Liver (tissue), 9 donors: ENCODE results near the gene PLXNB1. TPM values are rescaled to one million over a fixed set of nuclear protein-coding genes. Genes with fewer than 3 reads are reported as not detected.

Experiments
- DNase-seq: peaks from one replicate; pipeline ENCODE4 v3.0.0-alpha.2; 2017; ENCODE audit warnings: low spot score
- H3K27ac ChIP-seq, 2 donors: one replicate each; pipeline ENCODE4 v1.7.0; 2013; ENCODE audit warnings: inconsistent platforms in 2 of 2, low read length in 2 of 2, control low read depth in 1 of 2, low read depth in 1 of 2, mild to moderate bottlenecking in 1 of 2
- H3K27me3 ChIP-seq, 4 donors: one replicate each; pipeline versions ENCODE4 v1.6.1 to v1.7.0; 2013; ENCODE audit warnings: low read length in 3 of 4, inconsistent platforms in 1 of 4, mild to moderate bottlenecking in 1 of 4, moderate library complexity in 1 of 4; ENCODE audit not compliant: control insufficient read depth in 4 of 4, insufficient read depth in 4 of 4
- H3K36me3 ChIP-seq, 4 donors: one replicate each; pipeline versions ENCODE4 v1.6.1 to v1.7.0; 2013; ENCODE audit warnings: low read length in 3 of 4, mild to moderate bottlenecking in 3 of 4, low read depth in 1 of 4, moderate library complexity in 1 of 4; ENCODE audit not compliant: control insufficient read depth in 4 of 4, insufficient read depth in 3 of 4
- H3K4me1 ChIP-seq, 4 donors: one replicate each; pipeline versions ENCODE4 v1.6.1 to v1.7.0; 2013; ENCODE audit warnings: low read length in 3 of 4, mild to moderate bottlenecking in 3 of 4, moderate library complexity in 1 of 4; ENCODE audit not compliant: control insufficient read depth in 4 of 4, insufficient read depth in 4 of 4
- H3K4me3 ChIP-seq, 3 donors: one replicate each; pipeline versions ENCODE4 v1.6.1 to v1.7.0; 2013; ENCODE audit warnings: low read length in 3 of 3, control low read depth in 1 of 3, low read depth in 1 of 3, mild to moderate bottlenecking in 1 of 3
- H3K9ac ChIP-seq, 2 donors: one replicate each; pipeline ENCODE4 v1.7.0; 2013; ENCODE audit warnings: low read length in 2 of 2, mild to moderate bottlenecking in 2 of 2, moderate library complexity in 2 of 2, control low read depth in 1 of 2, low read depth in 1 of 2
- H3K9me3 ChIP-seq, 4 donors: one replicate each; pipeline versions ENCODE4 v1.6.1 to v1.7.0; 2013; ENCODE audit warnings: low read length in 3 of 4; ENCODE audit not compliant: control insufficient read depth in 4 of 4
- ATF3 ChIP-seq: IDR thresholded peaks from 2 replicates; pipeline ENCODE4 v1.6.1; 2016; ENCODE audit warnings: antibody characterized with exemption
- CTCF ChIP-seq: fragments of 150-350 bp; IDR thresholded peaks from 2 replicates; pipeline ENCODE4 v1.5.1; 2017; ENCODE audit warnings: improper control_type of control experiment, low read depth, low read length; ENCODE audit not compliant: missing input control
- EGR1 ChIP-seq, 2 donors: IDR thresholded peaks; 2 replicates each; pipeline ENCODE4 v1.6.1; 2016 to 2018; ENCODE audit warnings: antibody characterized with exemption in 2 of 2, low read depth in 2 of 2
- FOXA1 ChIP-seq: IDR thresholded peaks from 2 replicates; pipeline ENCODE4 v1.6.1; 2016; ENCODE audit warnings: antibody characterized with exemption
- FOXA2 ChIP-seq: IDR thresholded peaks from 2 replicates; pipeline ENCODE4 v1.6.1; 2016; ENCODE audit warnings: antibody characterized with exemption
- GABPA ChIP-seq, 2 donors: IDR thresholded peaks in 1 of 2; conservative IDR thresholded peaks in 1 of 2; 2 replicates each; pipeline ENCODE4 v1.6.1; 2016; ENCODE audit warnings: antibody characterized with exemption in 2 of 2, mild to moderate bottlenecking in 1 of 2, moderate library complexity in 1 of 2
- HNF4A ChIP-seq, 2 donors: conservative IDR thresholded peaks; 2 replicates each; pipeline ENCODE4 v1.6.1; 2016; ENCODE audit warnings: antibody characterized with exemption in 2 of 2, mild to moderate bottlenecking in 2 of 2
- HNF4G ChIP-seq: IDR thresholded peaks from 2 replicates; pipeline ENCODE4 v1.6.1; 2016; ENCODE audit warnings: antibody characterized with exemption
- JUND ChIP-seq, 2 donors: IDR thresholded peaks; 2 replicates each; pipeline ENCODE4 v1.6.1; 2016; ENCODE audit warnings: antibody characterized with exemption in 2 of 2
- MAX ChIP-seq: IDR thresholded peaks from 2 replicates; pipeline ENCODE4 v1.6.1; 2016; ENCODE audit warnings: antibody characterized with exemption
- NR2F2 ChIP-seq: IDR thresholded peaks from 2 replicates; pipeline ENCODE4 v1.6.1; 2016; ENCODE audit warnings: antibody characterized with exemption
- RAD21 ChIP-seq, 2 donors: IDR thresholded peaks; 2 replicates each; pipeline ENCODE4 v1.6.1; 2016; ENCODE audit warnings: antibody characterized with exemption in 2 of 2, mild to moderate bottlenecking in 2 of 2
- REST ChIP-seq: IDR thresholded peaks from 2 replicates; pipeline ENCODE4 v1.6.1; 2016; ENCODE audit warnings: antibody characterized with exemption, mild to moderate bottlenecking
- RXRA ChIP-seq, 2 donors: IDR thresholded peaks; 2 replicates each; pipeline ENCODE4 v1.6.1; 2017 to 2018; ENCODE audit warnings: antibody characterized with exemption in 2 of 2, mild to moderate bottlenecking in 1 of 2
- SP1 ChIP-seq: IDR thresholded peaks from 2 replicates; pipeline ENCODE4 v1.6.1; 2018; ENCODE audit warnings: antibody characterized with exemption, mild to moderate bottlenecking
- TAF1 ChIP-seq: conservative IDR thresholded peaks from 2 replicates; pipeline ENCODE4 v1.6.1; 2016; ENCODE audit warnings: antibody characterized with exemption, mild to moderate bottlenecking
- YY1 ChIP-seq: IDR thresholded peaks from 2 replicates; pipeline ENCODE4 v1.6.1; 2016; ENCODE audit warnings: antibody characterized with exemption, mild to moderate bottlenecking
- ZBTB33 ChIP-seq: IDR thresholded peaks from 2 replicates; pipeline ENCODE4 v1.6.1; 2016; ENCODE audit warnings: antibody characterized with exemption
- WGBS: extraction: QIAGEN DNeasy Blood & Tissue Kit; methylation state at CpG from one replicate; pipeline ENCODE4 v1.1.7; 2013; 5-methylcytosine and 5-hydroxymethylcytosine counted together
- polyA plus RNA-seq, 2 donors: library from polyadenylated mRNA; stranded (reverse) in 1 of 2; unstranded in 1 of 2; fragments of 200-250 nt in 1 of 2; fragments of >200 nt in 1 of 2; fragmentation: Nextera tagmentation in 1 of 2; extraction: Ambion mirVana in 1 of 2; gene quantifications; one replicate each; pipeline versions ENCODE4 v1.2.1 to v1.2.3, GENCODE V29; 2013 to 2015
- total RNA-seq, 2 donors: library from RNA; depleted of rRNA; stranded (reverse); fragments of >200 nt; gene quantifications; one replicate each; pipeline ENCODE4 v1.2.3, GENCODE V29; 2014
- donor health status: healthy.
- donor health status: healthy.
- donor health status: healthy.
- donor health status: healthy.
- donor health status: healthy.

The PLXNB1 gene
- total and polyA plus RNA-seq, 4 donors, result 38.1 to 204 (median 72.9) TPM

- no peaks in the 10 kb centered on the region for H3K4me1 ChIP-seq
Measured at GRCh38 chr3:48478626-48479555, 49.0 kb upstream of the PLXNB1 start.

More at GRCh38 chr3:48478626-48479555, 49.0 kb upstream of the PLXNB1 start:
- Histone ChIP-seq H3K9me3 (no peaks in the 10 kb centered on the region), H3K9ac (no peak overlapping the region), H3K36me3 (no peaks in the 10 kb centered on the region), H3K4me3 (peak overlapping the region in 1 of 3 donors; percentile 2), H3K27me3 (no peaks in the 10 kb centered on the region), H3K27ac (peak overlapping the region in 1 of 2 donors; percentile 46)
- TF ChIP-seq FOXA2 (no peak), MAX (no peak), YY1 (no peak), REST (no peak), HNF4A (conservative IDR thresholded peaks at IDR 0.05) (no peak), NR2F2 (no peak), JUND (IDR thresholded peaks at IDR 0.05) (no peak), RXRA (IDR thresholded peaks at IDR 0.05) (no peak), GABPA (IDR thresholded peaks at IDR 0.05 in 1 of 2, conservative IDR thresholded peaks at IDR 0.05 in 1 of 2) (no peak), ZBTB33 (no peak), HNF4G (no peak), SP1 (no peak), FOXA1 (no peak), CTCF (no peak), TAF1 (no peak), ATF3 (no peak), RAD21 (IDR thresholded peaks at IDR 0.05) (no peak), EGR1 (IDR thresholded peaks at IDR 0.05; ENCODE audit: low read depth in 2 of 2) (no peak)
- whole genome bisulfite sequencing, result 74% methylated on average over 19 of the region's 19 CpGs
- DNase-seq, result no peak
